ENCODE data around the gene BTAF1.

DNA sequence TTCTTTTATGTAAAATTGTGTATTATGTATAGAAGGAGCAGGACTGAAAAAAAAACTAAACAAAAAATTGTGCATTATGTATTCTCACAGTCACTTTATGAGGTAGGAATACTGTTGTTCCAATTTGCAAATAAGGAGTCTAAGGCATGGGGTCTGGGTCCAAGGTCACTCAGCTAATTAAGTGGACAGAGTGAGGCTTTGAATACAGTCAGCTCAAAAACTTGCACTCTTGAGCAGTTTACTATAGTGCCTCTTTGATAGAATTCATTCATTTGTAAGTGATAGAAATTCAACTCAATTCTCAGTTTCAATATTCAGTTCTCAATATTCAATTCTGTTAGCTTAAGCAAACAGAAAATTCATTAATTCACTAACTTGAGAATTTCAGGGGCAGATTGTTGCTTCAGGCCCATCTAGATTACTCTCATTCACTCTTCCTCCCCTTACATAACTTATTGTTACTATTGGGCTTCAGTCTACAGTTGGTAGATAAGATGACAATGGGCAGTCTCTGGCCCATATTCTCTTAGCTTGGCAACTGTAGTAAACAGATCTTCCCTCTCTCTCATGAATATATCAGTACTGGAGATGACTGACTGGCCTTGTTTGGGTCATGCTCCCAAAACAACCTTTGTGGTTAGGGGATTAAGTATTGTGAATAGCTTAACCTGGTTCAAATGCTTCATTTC lies 86.6 kb downstream of the BTAF1 start:
- TF ChIP-seq, protein P1, sequence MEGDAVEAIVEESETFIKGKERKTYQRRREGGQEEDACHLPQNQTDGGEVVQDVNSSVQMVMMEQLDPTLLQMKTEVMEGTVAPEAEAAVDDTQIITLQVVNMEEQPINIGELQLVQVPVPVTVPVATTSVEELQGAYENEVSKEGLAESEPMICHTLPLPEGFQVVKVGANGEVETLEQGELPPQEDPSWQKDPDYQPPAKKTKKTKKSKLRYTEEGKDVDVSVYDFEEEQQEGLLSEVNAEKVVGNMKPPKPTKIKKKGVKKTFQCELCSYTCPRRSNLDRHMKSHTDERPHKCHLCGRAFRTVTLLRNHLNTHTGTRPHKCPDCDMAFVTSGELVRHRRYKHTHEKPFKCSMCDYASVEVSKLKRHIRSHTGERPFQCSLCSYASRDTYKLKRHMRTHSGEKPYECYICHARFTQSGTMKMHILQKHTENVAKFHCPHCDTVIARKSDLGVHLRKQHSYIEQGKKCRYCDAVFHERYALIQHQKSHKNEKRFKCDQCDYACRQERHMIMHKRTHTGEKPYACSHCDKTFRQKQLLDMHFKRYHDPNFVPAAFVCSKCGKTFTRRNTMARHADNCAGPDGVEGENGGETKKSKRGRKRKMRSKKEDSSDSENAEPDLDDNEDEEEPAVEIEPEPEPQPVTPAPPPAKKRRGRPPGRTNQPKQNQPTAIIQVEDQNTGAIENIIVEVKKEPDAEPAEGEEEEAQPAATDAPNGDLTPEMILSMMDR (IDR thresholded peaks at IDR 0.05; ENCODE audit: poor library complexity): no peak
- no peak for TF ChIP-seq EZH2phosphoT487 (IDR thresholded peaks at IDR 0.05; ENCODE audit: low read depth, severe bottlenecking, unreplicated experiment)

Measured in hepatocyte (in vitro differentiated cells).